KMS-11 (cell line): ENCODE measurements around the gene NNMT.
"Not testable (repeated sequence)": the region's sequence is repeated elsewhere in the genome, so short reads cannot be mapped to it uniquely, and the experiment has no call there.

Source experiments
- H2AFZ ChIP-seq: fragments of 200-600 bp; sonication (generic); 2 replicates; pipeline ENCODE4 v1.6.1; 2016; ENCODE audit warnings: antibody characterized with exemption, mixed run types, low read depth
- H3K27ac ChIP-seq: fragments of 200-600 bp; sonication (generic); 2 replicates; pipeline ENCODE4 v1.6.1; 2016; ENCODE audit warnings: mild to moderate bottlenecking, mixed run types
- H3K27me3 ChIP-seq: fragments of 200-600 bp; sonication (generic); 2 replicates; pipeline ENCODE4 v1.6.1; 2017; ENCODE audit warnings: mild to moderate bottlenecking, low read depth, mixed run types, moderate library complexity; ENCODE audit not compliant: insufficient read depth
- H3K36me3 ChIP-seq: fragments of 200-600 bp; sonication (generic); 2 replicates; pipeline ENCODE4 v1.6.1; 2017; ENCODE audit warnings: mild to moderate bottlenecking, mixed run types; ENCODE audit not compliant: insufficient read depth
- H3K4me1 ChIP-seq: fragments of 200-600 bp; sonication (generic); 2 replicates; pipeline ENCODE4 v1.6.1; 2016; ENCODE audit warnings: mild to moderate bottlenecking, low read depth, mixed run types; ENCODE audit not compliant: poor library complexity, severe bottlenecking
- H3K4me2 ChIP-seq: fragments of 200-600 bp; sonication (generic); 2 replicates; pipeline ENCODE4 v1.7.0; 2016; ENCODE audit warnings: mild to moderate bottlenecking, mixed run types
- H3K4me3 ChIP-seq: fragments of 200-600 bp; sonication (generic); IDR thresholded peaks from 2 replicates; pipeline ENCODE4 v1.6.1; 2017; ENCODE audit warnings: low read depth, low read length, mixed read lengths; ENCODE audit not compliant: insufficient read depth
- H3K79me2 ChIP-seq: fragments of 200-600 bp; sonication (generic); 2 replicates; pipeline ENCODE4 v1.6.1; 2016; ENCODE audit warnings: low read depth, mixed run types; ENCODE audit not compliant: insufficient read depth
- H3K9ac ChIP-seq: fragments of 200-600 bp; sonication (generic); 2 replicates; pipeline ENCODE4 v1.6.1; 2016; ENCODE audit warnings: mild to moderate bottlenecking, mixed run types
- H4K20me1 ChIP-seq: fragments of 200-600 bp; sonication (generic); 2 replicates; pipeline ENCODE4 v1.6.1; 2016; ENCODE audit warnings: mild to moderate bottlenecking, mixed run types; ENCODE audit not compliant: insufficient read depth
- TF ChIP-seq, protein P1 (sequence below): fragments of 200-600 bp; sonication (generic); conservative IDR thresholded peaks from 2 replicates; pipeline ENCODE4 v1.6.1; 2017; ENCODE audit warnings: low read depth, mild to moderate bottlenecking, antibody characterized with exemption, low read length, moderate library complexity, mixed read lengths

Gene NNMT

DNA sequence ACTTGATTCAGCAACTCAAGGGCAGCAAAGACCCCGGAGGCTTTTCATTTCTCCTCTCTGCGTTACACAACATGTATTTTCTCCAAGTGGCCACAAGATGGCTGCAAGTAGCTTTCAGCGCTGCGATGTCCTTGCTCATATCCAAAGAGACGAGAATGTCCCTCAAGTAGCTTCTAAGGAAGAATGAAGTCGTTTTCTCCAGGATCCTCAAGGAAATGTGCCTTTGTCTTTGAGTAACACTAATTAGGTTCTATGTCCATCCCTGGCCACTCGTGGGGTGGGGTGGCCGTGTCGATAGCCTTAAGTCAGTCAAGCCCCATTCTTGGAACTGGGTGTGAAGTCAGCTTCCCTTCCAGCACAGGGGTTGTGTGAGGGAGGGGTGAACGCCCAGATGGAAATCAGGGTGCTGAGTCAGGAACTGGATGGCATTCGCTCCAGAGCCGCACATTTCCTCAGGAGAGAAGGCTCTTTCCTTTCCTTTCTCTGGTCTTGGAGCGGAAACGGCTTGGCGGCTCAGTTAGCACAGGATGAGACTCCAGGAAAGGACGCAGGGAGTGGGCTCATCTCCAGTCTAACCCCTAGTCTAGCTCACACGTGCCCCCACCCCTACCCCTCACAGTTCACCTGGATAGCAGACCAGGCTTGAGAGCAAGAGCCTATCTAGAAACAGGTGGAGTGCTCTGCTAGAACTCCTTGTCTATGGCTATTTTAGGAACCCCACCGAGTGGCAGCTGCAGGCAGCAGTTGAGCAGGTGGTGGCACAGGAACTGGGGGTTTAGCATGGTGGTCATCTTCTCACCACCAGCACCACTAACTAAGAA, 44.3 kb downstream of the NNMT start:
- peak overlapping the region; percentile 10; the same call in 1 of the 2 replicates for H2AFZ ChIP-seq

GRCh38 chr11:114341667-114342066, 45.5 kb downstream of the NNMT start:
- not testable (repeated sequence) for H2AFZ ChIP-seq, H3K27me3 ChIP-seq, H3K4me1 ChIP-seq, H4K20me1 ChIP-seq, H3K4me3 ChIP-seq, H3K36me3 ChIP-seq, H3K27ac ChIP-seq, H3K79me2 ChIP-seq, H3K4me2 ChIP-seq, H3K9ac ChIP-seq

More for the DNA sequence above, 44.3 kb downstream of the NNMT start:
- Histone ChIP-seq H3K4me3 (no peak overlapping the region), H3K9ac (no peak overlapping the region), H3K27me3 (no peaks in the 10 kb centered on the region), H3K4me2 (no peak overlapping the region), H3K27ac (no peak overlapping the region), H3K4me1 (no peaks in the 10 kb centered on the region), H3K79me2 (no peaks in the 10 kb centered on the region), H3K36me3 (no peaks in the 10 kb centered on the region), H4K20me1 (no peaks in the 10 kb centered on the region)
- TF ChIP-seq, protein P1, sequence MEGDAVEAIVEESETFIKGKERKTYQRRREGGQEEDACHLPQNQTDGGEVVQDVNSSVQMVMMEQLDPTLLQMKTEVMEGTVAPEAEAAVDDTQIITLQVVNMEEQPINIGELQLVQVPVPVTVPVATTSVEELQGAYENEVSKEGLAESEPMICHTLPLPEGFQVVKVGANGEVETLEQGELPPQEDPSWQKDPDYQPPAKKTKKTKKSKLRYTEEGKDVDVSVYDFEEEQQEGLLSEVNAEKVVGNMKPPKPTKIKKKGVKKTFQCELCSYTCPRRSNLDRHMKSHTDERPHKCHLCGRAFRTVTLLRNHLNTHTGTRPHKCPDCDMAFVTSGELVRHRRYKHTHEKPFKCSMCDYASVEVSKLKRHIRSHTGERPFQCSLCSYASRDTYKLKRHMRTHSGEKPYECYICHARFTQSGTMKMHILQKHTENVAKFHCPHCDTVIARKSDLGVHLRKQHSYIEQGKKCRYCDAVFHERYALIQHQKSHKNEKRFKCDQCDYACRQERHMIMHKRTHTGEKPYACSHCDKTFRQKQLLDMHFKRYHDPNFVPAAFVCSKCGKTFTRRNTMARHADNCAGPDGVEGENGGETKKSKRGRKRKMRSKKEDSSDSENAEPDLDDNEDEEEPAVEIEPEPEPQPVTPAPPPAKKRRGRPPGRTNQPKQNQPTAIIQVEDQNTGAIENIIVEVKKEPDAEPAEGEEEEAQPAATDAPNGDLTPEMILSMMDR: peak; percentile 74

DNA sequence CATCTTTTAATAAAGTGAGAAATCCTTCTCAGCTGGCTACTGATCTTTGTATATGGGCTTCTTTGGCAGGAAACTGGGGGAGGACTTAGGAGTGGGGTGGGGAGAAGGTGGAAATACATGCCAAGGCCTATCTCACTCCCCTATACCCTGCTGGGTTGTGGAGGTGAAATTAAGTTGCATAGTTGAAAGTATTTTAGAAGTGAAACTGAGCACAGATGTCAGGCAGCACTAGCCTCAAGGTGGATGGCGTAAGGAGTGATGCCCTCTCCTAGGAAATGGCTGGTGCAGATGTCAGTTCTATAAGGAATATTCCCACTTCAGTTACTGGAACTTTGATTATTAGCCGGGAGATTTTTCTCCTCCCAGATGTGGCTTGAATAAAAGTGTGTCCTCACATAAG, 46.3 kb downstream of the NNMT start:
- Histone ChIP-seq H3K27ac (no peak overlapping the region), H2AFZ (no peak overlapping the region), H3K4me2 (no peak overlapping the region), H3K9ac (no peak overlapping the region), H3K27me3 (no peaks in the 10 kb centered on the region), H3K4me3 (no peak overlapping the region), H3K79me2 (no peaks in the 10 kb centered on the region), H3K4me1 (no peaks in the 10 kb centered on the region), H3K36me3 (no peaks in the 10 kb centered on the region), H4K20me1 (no peaks in the 10 kb centered on the region)
- TF ChIP-seq, protein P1: no peak

DNA sequence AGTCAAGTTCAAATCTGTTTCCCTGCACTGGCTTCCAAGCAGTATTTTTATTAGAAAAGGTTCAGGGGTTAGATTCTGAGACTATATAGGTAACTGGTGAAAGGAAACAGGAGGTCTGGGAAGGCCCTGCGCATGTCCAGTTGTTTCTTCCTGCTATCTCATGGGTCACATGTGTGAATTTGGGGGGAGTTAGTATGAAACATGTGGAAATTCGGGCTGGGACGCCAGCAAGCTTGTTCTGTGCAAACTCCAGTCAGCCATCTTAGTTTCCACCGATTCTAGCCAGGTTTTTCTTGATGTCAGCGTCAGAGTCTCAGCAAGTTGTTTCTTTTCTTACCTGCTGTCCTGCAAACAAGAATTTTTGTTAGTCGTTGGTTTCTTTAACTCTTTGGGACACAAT, 46.8 kb downstream of the NNMT start:
- Histone ChIP-seq H3K4me3 (no peak overlapping the region), H3K9ac (no peak overlapping the region), H3K36me3 (no peaks in the 10 kb centered on the region), H2AFZ (no peak overlapping the region), H3K27ac (no peak overlapping the region), H4K20me1 (no peaks in the 10 kb centered on the region), H3K27me3 (no peaks in the 10 kb centered on the region), H3K4me1 (no peaks in the 10 kb centered on the region), H3K79me2 (no peaks in the 10 kb centered on the region), H3K4me2 (no peak overlapping the region)
- TF ChIP-seq, protein P1: no peak

- H3K4me1 ChIP-seq: no peaks in the 10 kb centered on the region
- no peak overlapping the region for H3K4me3 ChIP-seq
- no peaks in the 10 kb centered on the region for H3K27me3 ChIP-seq
- no peaks in the 10 kb centered on the region for H3K79me2 ChIP-seq
- H3K9ac ChIP-seq: no peak overlapping the region
- no peak overlapping the region for H3K27ac ChIP-seq
- H3K4me2 ChIP-seq: no peak overlapping the region
- H3K36me3 ChIP-seq: no peaks in the 10 kb centered on the region
- TF ChIP-seq, protein P1: no peak
- H4K20me1 ChIP-seq: no peaks in the 10 kb centered on the region
- H2AFZ ChIP-seq: no peak overlapping the region
These were observed 47.3 kb downstream of the NNMT start for GRCh38 chr11:114343493-114343892.
